Testis (tissue), 3 donors: Measurements from ENCODE around the gene NCKAP5. TPM values are rescaled to one million over a fixed set of nuclear protein-coding genes. Genes with fewer than 3 reads are reported as not detected.
A peak's percentile ranks its signal among the peaks of the same experiment; 100 is the strongest.

Experiments
- DNase-seq: peaks from one replicate; pipeline ENCODE4 v3.0.0-alpha.2; 2019
- H3K27ac ChIP-seq, 2 donors: fragments of 200-600 bp; sonication (generic); one replicate each; pipeline ENCODE4 v1.5.1; 2019
- H3K27me3 ChIP-seq: fragments of 200-600 bp; sonication (generic); one replicate; pipeline ENCODE4 v1.5.1; 2019
- H3K36me3 ChIP-seq: fragments of 200-600 bp; sonication (generic); one replicate; pipeline ENCODE4 v1.5.1; 2017; ENCODE audit warnings: low read depth; ENCODE audit errors: missing control alignments
- H3K4me1 ChIP-seq: fragments of 200-600 bp; sonication (generic); one replicate; pipeline ENCODE4 v1.5.1; 2019
- H3K4me3 ChIP-seq, 2 donors: fragments of 200-600 bp; sonication (generic); one replicate each; pipeline ENCODE4 v1.5.1; 2017 to 2019
- H3K9me3 ChIP-seq: fragments of 200-600 bp; sonication (generic); one replicate; pipeline ENCODE4 v1.5.1; 2017
- CTCF ChIP-seq, 3 experiments: fragments of 450-650 bp in 2 of 3; fragments of 200-600 bp in 1 of 3; sonication (generic) in 1 of 3; IDR thresholded peaks; one replicate each; pipeline ENCODE4 v1.5.1; 2016 to 2019; ENCODE audit warnings: antibody characterized with exemption in 3 of 3, mild to moderate bottlenecking in 2 of 3, moderate library complexity in 1 of 3
- POLR2A ChIP-seq: fragments of 450-650 bp; IDR thresholded peaks from one replicate; pipeline ENCODE4 v1.6.1; 2017; ENCODE audit warnings: antibody characterized with exemption, mild to moderate bottlenecking, moderate library complexity
- WGBS, 2 donors: methylation state at CpG; one replicate each; pipeline ENCODE4 v1.1.5; 2018; 5-methylcytosine and 5-hydroxymethylcytosine counted together
- intact Hi-C: fragments of 100-400 bp; cut with DNase I; formaldehyde crosslinking; loops from one replicate; pipeline ENCODE4 v1.15.1; 2023; ENCODE audit warnings: low total_unique reads
- polyA plus RNA-seq: library from polyadenylated mRNA; stranded (reverse); fragments of 350-450 nt; fragmentation: Illumina TruSeq; extraction: RNeasy Lipid Tissue Mini Kit (QIAGEN cat#74804); gene quantifications from one replicate; pipeline ENCODE4 v1.2.3, GENCODE V29; 2014; ENCODE audit warnings: low read depth, low replicate concordance; ENCODE audit not compliant: insufficient read depth
- total RNA-seq, 2 donors: library from RNA; depleted of rRNA; stranded (reverse); fragments of >200 nt; gene quantifications; one replicate each; pipeline ENCODE4 v1.2.3, GENCODE V29; 2016

NCKAP5 gene
- total and polyA plus RNA-seq, 3 donors from 2014 or later = 3.0 to 7.6 (median 6.3) TPM

- no peak overlapping the region for H3K4me3 ChIP-seq
- intact Hi-C loops = no loop called here
- no peaks in the 10 kb centered on the region for H3K9me3 ChIP-seq
- 72 to 76% methylated on average over 3 of the region's 3 CpGs for WGBS, 2 donors
- no peaks in the 10 kb centered on the region for H3K27me3 ChIP-seq
- TF ChIP-seq POLR2A = no peak
- no peaks in the 10 kb centered on the region for H3K4me1 ChIP-seq
- H3K27ac ChIP-seq = no peak overlapping the region
- no peaks in the 10 kb centered on the region for H3K36me3 ChIP-seq
- DNase-seq = no peak
Observed at GRCh38 chr2:133273031-133273430, 295.2 kb downstream of the NCKAP5 start.

- Histone ChIP-seq H3K36me3 (no peaks in the 10 kb centered on the region), H3K27ac (no peak overlapping the region), H3K4me1 (no peaks in the 10 kb centered on the region), H3K4me3 (no peak overlapping the region), H3K9me3 (no peaks in the 10 kb centered on the region), H3K27me3 (no peaks in the 10 kb centered on the region)
- no peak for DNase-seq
- WGBS, 2 donors = 49 to 51% methylated on average over 4 of the region's 4 CpGs
- intact Hi-C loops = no loop called here
- no peak for TF ChIP-seq CTCF (IDR thresholded peaks at IDR 0.05)
- no peak for TF ChIP-seq POLR2A
Observed at GRCh38 chr2:133271105-133271504, 297.2 kb downstream of the NCKAP5 start.

- DNase-seq = peak; percentile 44
- intact Hi-C loops = no loop called here
- Histone ChIP-seq H3K4me1 (no peaks in the 10 kb centered on the region), H3K27me3 (no peaks in the 10 kb centered on the region), H3K4me3 (peak overlapping the region in 1 of 2 donors; percentile 2), H3K9me3 (no peaks in the 10 kb centered on the region), H3K36me3 (no peaks in the 10 kb centered on the region), H3K27ac (no peak overlapping the region)
- 60 to 68% methylated on average over 5 of the region's 5 CpGs for WGBS, 2 donors
- no peak for TF ChIP-seq POLR2A
- no peak for TF ChIP-seq CTCF (IDR thresholded peaks at IDR 0.05)
Observed at GRCh38 chr2:133270550-133270949, 297.7 kb downstream of the NCKAP5 start.

- WGBS, 2 donors = 1 to 4% methylated on average over 13 to 17 of the region's 17 CpGs
- intact Hi-C loops = no loop called here
- H3K27ac ChIP-seq = peak overlapping the region in 1 of 2 donors; percentile 34
Observed at GRCh38 chr2:133266926-133267590, 301.2 kb downstream of the NCKAP5 start.

More at GRCh38 chr2:133266926-133267590, 301.2 kb downstream of the NCKAP5 start:
- peak; percentile 46 for DNase-seq
- Histone ChIP-seq H3K36me3 (no peaks in the 10 kb centered on the region), H3K4me1 (peaks cover 11% of the 10 kb centered on the region), H3K4me3 (peak overlapping the region; percentile 58 to 77), H3K9me3 (no peaks in the 10 kb centered on the region), H3K27me3 (no peaks in the 10 kb centered on the region)
- TF ChIP-seq CTCF (IDR thresholded peaks at IDR 0.05) = no peak
- no peak for TF ChIP-seq POLR2A
